Panc1 (cell line): ENCODE results near the gene RBP4. TPM values are rescaled to one million over a fixed set of nuclear protein-coding genes. Genes with fewer than 3 reads are reported as not detected.

Experiments
- ATAC-seq: fragments of 200-7000 bp; cut with Tn5 transposase; 2 replicates; pipeline ENCODE4 v1.9.1; 2020; ENCODE audit warnings: mild to moderate bottlenecking, moderate library complexity
- BruUV-seq: library from RNA; stranded (reverse); fragments of 400-500 nt; replicated peaks from 2 replicates; lab custom pipeline; 2021; lab: Mats Ljungman, UMichigan
- CTCF ChIA-PET: fragments of 300-600 bp; sonication (Branson Sonifier 250); formaldehyde crosslinking; loops from one replicate; lab custom pipeline; 2022; ENCODE audit warnings: antibody characterized with exemption; lab: Charles Lee
- POLR2A ChIA-PET: fragments of 300-600 bp; sonication (Branson Sonifier 250); formaldehyde crosslinking; loops from one replicate; lab custom pipeline; 2022; ENCODE audit warnings: antibody characterized with exemption; lab: Charles Lee
- DNase-seq: peaks from one replicate; pipeline ENCODE4 v3.0.0-alpha.2; 2010; ENCODE audit warnings: low read depth, low spot score
- H3K27ac ChIP-seq: 2 replicates; pipeline ENCODE4 v1.5.1; 2011; ENCODE audit warnings: mild to moderate bottlenecking, low read length, inconsistent platforms
- H3K27me3 ChIP-seq: fragments of 200-500 bp; sonication (Bioruptor generic); 2 replicates; pipeline ENCODE4 v1.6.0; 2014; ENCODE audit warnings: low read length, inconsistent platforms; ENCODE audit not compliant: control insufficient read depth, insufficient read depth
- H3K36me3 ChIP-seq: fragments of 200-500 bp; sonication (Bioruptor generic); 2 replicates; pipeline ENCODE4 v1.5.1; 2014; ENCODE audit warnings: inconsistent platforms, mild to moderate bottlenecking, low read length, moderate library complexity; ENCODE audit not compliant: control insufficient read depth, insufficient read depth
- H3K4me1 ChIP-seq: 2 replicates; pipeline ENCODE4 v1.5.1; 2011; ENCODE audit warnings: inconsistent platforms, mild to moderate bottlenecking, low read length, moderate library complexity; ENCODE audit not compliant: control insufficient read depth, insufficient read depth
- H3K4me3 ChIP-seq, 2 experiments: 2 replicates each; pipeline ENCODE4 v1.5.1; 2011 to 2012; ENCODE audit warnings: low read depth in 2 of 2, low read length in 2 of 2, mild to moderate bottlenecking in 2 of 2, inconsistent platforms in 1 of 2, moderate library complexity in 1 of 2
- H3K9me3 ChIP-seq: fragments of 200-500 bp; sonication (Bioruptor generic); 2 replicates; pipeline ENCODE4 v1.5.1; 2014; ENCODE audit warnings: low read depth, mild to moderate bottlenecking, inconsistent platforms, low read length, moderate library complexity; ENCODE audit not compliant: control insufficient read depth, insufficient read depth
- CTCF ChIP-seq: fragments of 450-650 bp; IDR thresholded peaks from 2 replicates; pipeline ENCODE4 v1.5.1; 2017; ENCODE audit warnings: mild to moderate bottlenecking
- POLR2AphosphoS5 ChIP-seq: IDR thresholded peaks from 2 replicates; pipeline ENCODE4 v1.6.1; 2012; ENCODE audit warnings: mild to moderate bottlenecking, low read depth, low read length, moderate library complexity
- SIN3A ChIP-seq: IDR thresholded peaks from 2 replicates; pipeline ENCODE4 v1.6.1; 2012; ENCODE audit warnings: low read depth, mild to moderate bottlenecking, low read length, moderate library complexity, borderline replicate concordance; ENCODE audit not compliant: insufficient read depth
- TCF7L2 ChIP-seq: IDR thresholded peaks from 2 replicates; pipeline ENCODE4 v1.6.1; 2011; ENCODE audit warnings: mild to moderate bottlenecking, low read depth, low read length, inconsistent platforms
- in situ Hi-C: cut with HindIII; loops from 2 replicates; pipeline ENCODE4 v1.10.0; 2016; ENCODE audit warnings: low sequenced_read_pairs, low pct_unique_long_range_greater_than_20kb
- intact Hi-C: fragments of 100-400 bp; cut with micrococcal nuclease; formaldehyde crosslinking; loops from one replicate; pipeline ENCODE4 v1.10.0; 2022; ENCODE audit not compliant: unreplicated experiment
- total RNA-seq: library from RNA; stranded (reverse); gene quantifications from one replicate; pipeline ENCODE4 v1.2.1, GENCODE V29; 2021; ENCODE audit not compliant: unreplicated experiment
- TF ChIP-seq, protein P1 (sequence below), 2 experiments: IDR thresholded peaks; 2 replicates each; pipeline ENCODE4 v1.6.1; 2011 to 2012; ENCODE audit warnings: low read depth in 2 of 2, control low read depth in 1 of 2, low read length in 1 of 2, mild to moderate bottlenecking in 1 of 2, moderate library complexity in 1 of 2; ENCODE audit not compliant: insufficient read depth in 1 of 2

RBP4 gene
- total RNA-seq, 1 experiment from 2014 or later, result 6.9 TPM

DNA sequence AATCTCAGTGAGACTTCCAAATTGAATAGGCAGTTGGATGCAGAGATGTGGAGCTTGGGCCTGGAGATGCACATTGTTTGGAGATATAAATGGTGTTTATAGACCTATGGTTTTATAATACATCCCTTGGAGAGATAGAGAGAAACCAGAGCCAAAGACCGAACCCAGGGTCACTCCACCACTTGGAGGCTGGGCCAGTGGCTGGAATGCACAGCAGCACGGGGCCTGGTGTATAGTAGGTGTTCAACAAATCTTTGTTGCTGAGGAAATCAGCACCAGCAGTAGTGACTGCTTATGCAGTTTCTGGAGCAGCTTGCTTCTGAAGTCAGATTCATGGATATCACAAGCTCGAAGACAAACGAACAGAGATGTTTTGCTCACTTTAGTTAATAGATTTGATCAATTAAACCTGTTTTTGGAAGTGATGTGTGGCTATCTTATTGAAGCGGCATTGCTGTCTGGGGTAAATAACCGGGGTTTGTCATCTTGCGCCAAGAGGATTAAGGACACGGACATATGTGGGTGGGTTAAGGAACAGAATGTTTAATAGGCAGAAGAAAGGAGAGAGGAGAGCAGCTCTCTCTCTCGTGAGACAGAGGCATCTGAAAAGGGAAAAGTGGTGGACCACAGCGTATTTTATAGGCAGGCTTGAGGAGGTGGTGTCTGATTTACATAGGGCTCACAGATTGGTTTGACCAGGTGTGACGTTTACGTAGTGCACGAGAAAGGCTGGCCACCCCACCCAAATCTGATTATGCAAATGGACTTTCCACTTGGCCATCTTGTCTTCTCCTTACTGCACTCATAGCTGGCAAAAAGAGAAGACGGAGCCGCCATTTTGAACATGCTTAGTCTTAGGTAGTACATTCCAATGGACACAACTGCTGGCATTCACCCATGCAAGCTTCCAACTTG lies 11.1 kb downstream of the RBP4 start:
- Histone ChIP-seq H3K27ac (no peak overlapping the region), H3K36me3 (no peaks in the 10 kb centered on the region), H3K9me3 (no peaks in the 10 kb centered on the region), H3K4me1 (no peaks in the 10 kb centered on the region), H3K4me3 (no peak overlapping the region), H3K27me3 (no peaks in the 10 kb centered on the region)
- ChIA-PET CTCF (no interaction called here), POLR2A (interaction anchor here (0.6 kb wide), 1 partner anchor 26 kb away, joined by 4 read pairs; no protein-coding TSS in a partner anchor)
- BruUV-seq, result no TSS peak
- no peak for TF ChIP-seq CTCF
- TF ChIP-seq POLR2AphosphoS5, result no peak
- TF ChIP-seq SIN3A, result no peak
- TF ChIP-seq, protein P1, sequence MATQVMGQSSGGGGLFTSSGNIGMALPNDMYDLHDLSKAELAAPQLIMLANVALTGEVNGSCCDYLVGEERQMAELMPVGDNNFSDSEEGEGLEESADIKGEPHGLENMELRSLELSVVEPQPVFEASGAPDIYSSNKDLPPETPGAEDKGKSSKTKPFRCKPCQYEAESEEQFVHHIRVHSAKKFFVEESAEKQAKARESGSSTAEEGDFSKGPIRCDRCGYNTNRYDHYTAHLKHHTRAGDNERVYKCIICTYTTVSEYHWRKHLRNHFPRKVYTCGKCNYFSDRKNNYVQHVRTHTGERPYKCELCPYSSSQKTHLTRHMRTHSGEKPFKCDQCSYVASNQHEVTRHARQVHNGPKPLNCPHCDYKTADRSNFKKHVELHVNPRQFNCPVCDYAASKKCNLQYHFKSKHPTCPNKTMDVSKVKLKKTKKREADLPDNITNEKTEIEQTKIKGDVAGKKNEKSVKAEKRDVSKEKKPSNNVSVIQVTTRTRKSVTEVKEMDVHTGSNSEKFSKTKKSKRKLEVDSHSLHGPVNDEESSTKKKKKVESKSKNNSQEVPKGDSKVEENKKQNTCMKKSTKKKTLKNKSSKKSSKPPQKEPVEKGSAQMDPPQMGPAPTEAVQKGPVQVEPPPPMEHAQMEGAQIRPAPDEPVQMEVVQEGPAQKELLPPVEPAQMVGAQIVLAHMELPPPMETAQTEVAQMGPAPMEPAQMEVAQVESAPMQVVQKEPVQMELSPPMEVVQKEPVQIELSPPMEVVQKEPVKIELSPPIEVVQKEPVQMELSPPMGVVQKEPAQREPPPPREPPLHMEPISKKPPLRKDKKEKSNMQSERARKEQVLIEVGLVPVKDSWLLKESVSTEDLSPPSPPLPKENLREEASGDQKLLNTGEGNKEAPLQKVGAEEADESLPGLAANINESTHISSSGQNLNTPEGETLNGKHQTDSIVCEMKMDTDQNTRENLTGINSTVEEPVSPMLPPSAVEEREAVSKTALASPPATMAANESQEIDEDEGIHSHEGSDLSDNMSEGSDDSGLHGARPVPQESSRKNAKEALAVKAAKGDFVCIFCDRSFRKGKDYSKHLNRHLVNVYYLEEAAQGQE (IDR thresholded peaks at IDR 0.05; ENCODE audit: insufficient read depth in 1 of 2, low read depth in 2 of 2, low read length in 1 of 2), result no peak
- TF ChIP-seq TCF7L2, result no peak
- no peak for ATAC-seq
- intact Hi-C loops, result no loop called here
- no peak for DNase-seq
- in situ Hi-C loops, result no loop called here

GRCh38 chr10:93584445-93584844 lies 16.6 kb downstream of the RBP4 start:
- CTCF ChIA-PET, result no interaction called here
- Histone ChIP-seq H3K4me1 (0 out of 2 replicates have a peak, but pooled peaks cover 3% of the 10 kb centered on the region), H3K27ac (no peak overlapping the region), H3K27me3 (no peaks in the 10 kb centered on the region), H3K9me3 (peaks cover 6% of the 10 kb centered on the region; the same call in 1 of the 2 replicates), H3K36me3 (no peaks in the 10 kb centered on the region), H3K4me3 (no peak overlapping the region)
- no TSS peak for BruUV-seq
- intact Hi-C loops, result no loop called here
- TF ChIP-seq SIN3A (no peak), POLR2AphosphoS5 (no peak), CTCF (no peak)
- TF ChIP-seq, protein P1 (IDR thresholded peaks at IDR 0.05; ENCODE audit: insufficient read depth in 1 of 2, low read depth in 2 of 2, low read length in 1 of 2), result no peak
- 0 out of 2 replicates have a peak, but pooled peaks have one; percentile 35 for ATAC-seq
- in situ Hi-C loops, result no loop called here
- DNase-seq, result no peak
- POLR2A ChIA-PET, result no interaction called here
